Astrocyte of the spinal cord (primary cell): Measurements from ENCODE around the gene AAK1.

Experiments
- DNase-seq: peaks from one replicate; pipeline ENCODE4 v3.0.0; 2011; ENCODE audit warnings: low read depth, low spot score
- H3K4me3 ChIP-seq: 2 replicates; pipeline ENCODE4 v1.5.1; 2011; ENCODE audit warnings: low read depth, mild to moderate bottlenecking, low read length, moderate library complexity
- in situ Hi-C: cut with HindIII; loops from 2 replicates; pipeline ENCODE4 v1.10.0; 2017; ENCODE audit warnings: low sequenced_read_pairs
- TF ChIP-seq, protein P1 (sequence below): IDR thresholded peaks from 2 replicates; pipeline ENCODE4 v1.5.1; 2012; ENCODE audit warnings: low read depth, mild to moderate bottlenecking, low read length, inconsistent platforms

AAK1 gene

DNA sequence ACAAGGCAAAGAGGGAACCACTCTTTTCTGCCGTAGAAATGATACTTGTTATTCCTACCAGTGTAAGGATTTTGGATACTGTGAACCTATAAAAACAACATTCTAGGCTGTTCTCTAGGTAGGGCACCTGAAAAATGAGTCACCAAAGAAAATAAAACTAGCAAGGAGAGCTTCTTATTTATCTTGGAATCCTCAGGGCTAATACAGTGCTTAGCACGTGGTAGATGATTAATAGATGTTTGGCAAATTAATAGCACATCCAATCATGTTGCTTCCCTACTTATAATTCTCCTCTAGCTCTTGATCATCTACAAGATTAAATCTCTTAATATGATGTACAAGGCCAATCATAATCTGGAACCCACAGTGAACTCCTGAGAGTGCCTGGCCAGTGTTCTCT lies 73.1 kb downstream of the AAK1 start:
- in situ Hi-C loops: no loop called here
- TF ChIP-seq, protein P1, sequence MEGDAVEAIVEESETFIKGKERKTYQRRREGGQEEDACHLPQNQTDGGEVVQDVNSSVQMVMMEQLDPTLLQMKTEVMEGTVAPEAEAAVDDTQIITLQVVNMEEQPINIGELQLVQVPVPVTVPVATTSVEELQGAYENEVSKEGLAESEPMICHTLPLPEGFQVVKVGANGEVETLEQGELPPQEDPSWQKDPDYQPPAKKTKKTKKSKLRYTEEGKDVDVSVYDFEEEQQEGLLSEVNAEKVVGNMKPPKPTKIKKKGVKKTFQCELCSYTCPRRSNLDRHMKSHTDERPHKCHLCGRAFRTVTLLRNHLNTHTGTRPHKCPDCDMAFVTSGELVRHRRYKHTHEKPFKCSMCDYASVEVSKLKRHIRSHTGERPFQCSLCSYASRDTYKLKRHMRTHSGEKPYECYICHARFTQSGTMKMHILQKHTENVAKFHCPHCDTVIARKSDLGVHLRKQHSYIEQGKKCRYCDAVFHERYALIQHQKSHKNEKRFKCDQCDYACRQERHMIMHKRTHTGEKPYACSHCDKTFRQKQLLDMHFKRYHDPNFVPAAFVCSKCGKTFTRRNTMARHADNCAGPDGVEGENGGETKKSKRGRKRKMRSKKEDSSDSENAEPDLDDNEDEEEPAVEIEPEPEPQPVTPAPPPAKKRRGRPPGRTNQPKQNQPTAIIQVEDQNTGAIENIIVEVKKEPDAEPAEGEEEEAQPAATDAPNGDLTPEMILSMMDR: no peak
- no peak for DNase-seq
- no peak overlapping the region for H3K4me3 ChIP-seq

DNA sequence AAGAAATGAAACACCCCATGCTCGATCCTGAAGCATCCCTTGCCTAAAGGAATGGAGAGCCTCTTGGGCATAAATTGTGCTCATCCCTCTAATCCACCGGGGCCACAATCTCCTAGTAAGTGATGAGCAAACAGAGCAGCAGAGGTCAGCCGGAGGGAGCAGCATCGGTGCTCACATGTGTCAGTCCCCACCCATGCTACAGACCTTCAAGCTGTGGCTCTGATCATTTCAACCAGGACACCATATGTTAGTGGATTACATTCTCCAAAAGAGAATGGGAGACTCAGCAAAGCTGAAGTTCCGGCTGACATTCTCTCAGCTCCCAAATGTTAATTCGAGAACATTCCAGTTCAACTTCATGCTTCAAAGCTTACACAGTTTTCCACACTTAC lies 75.6 kb downstream of the AAK1 start:
- in situ Hi-C loops: no loop called here
- DNase-seq: no peak
- TF ChIP-seq, protein P1: no peak
- no peak overlapping the region for H3K4me3 ChIP-seq

DNA sequence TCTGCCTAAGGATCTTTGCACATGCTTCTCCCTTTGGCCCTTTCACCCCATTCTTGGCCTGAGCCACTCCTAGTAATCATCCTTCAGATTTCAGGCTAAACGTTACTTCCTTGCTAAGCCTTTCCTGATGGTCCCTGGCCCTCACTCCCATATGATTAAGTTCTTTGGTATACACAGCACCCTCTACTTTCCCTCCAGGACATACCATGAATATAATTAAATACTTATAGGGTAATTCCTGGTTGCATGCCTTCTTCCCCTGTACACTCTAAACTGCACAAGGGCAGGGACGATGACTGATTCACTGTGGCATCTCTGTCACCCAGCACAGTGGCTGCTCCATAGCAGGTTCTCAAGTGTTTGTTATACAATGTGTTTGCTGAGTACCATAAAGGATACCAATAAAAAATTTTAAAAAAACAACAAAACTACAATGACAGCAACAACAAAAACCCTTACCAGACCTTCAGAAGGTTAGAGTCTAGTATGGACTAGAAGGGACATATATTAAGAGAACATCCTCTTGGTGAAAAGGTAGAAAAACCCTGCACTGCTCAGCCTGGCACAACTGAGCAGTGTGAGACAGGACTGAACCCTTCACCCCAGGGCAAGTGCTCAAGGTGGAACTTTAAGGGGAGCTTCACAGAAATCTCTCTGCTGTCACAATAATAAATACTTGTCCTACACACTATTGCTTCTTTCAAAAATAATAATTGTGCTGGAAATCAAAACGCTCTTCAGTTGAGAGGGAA lies 76.2 kb downstream of the AAK1 start:
- H3K4me3 ChIP-seq: no peak overlapping the region
- DNase-seq: peak; percentile 24
- in situ Hi-C loops: no loop called here
- TF ChIP-seq, protein P1: no peak

- no peak for DNase-seq
- in situ Hi-C loops: no loop called here
These were observed 76.9 kb downstream of the AAK1 start for GRCh38 chr2:69566669-69567068.

GRCh38 chr2:69565431-69565839 lies 78.1 kb downstream of the AAK1 start:
- TF ChIP-seq, protein P1: peak; percentile 83
- in situ Hi-C loops: no loop called here
- no peak for DNase-seq
- no peak overlapping the region for H3K4me3 ChIP-seq

More at GRCh38 chr2:69566669-69567068, 76.9 kb downstream of the AAK1 start:
- no peak overlapping the region for H3K4me3 ChIP-seq
- TF ChIP-seq, protein P1: no peak

GRCh38 chr2:69564604-69565003 lies 78.9 kb downstream of the AAK1 start:
- TF ChIP-seq, protein P1: no peak
- no peak for DNase-seq
- H3K4me3 ChIP-seq: no peak overlapping the region
- in situ Hi-C loops: no loop called here
